ENCODE results near the gene MMADHC.
A peak's percentile ranks its signal among the peaks of the same experiment; 100 is the strongest.

MMADHC gene

DNA sequence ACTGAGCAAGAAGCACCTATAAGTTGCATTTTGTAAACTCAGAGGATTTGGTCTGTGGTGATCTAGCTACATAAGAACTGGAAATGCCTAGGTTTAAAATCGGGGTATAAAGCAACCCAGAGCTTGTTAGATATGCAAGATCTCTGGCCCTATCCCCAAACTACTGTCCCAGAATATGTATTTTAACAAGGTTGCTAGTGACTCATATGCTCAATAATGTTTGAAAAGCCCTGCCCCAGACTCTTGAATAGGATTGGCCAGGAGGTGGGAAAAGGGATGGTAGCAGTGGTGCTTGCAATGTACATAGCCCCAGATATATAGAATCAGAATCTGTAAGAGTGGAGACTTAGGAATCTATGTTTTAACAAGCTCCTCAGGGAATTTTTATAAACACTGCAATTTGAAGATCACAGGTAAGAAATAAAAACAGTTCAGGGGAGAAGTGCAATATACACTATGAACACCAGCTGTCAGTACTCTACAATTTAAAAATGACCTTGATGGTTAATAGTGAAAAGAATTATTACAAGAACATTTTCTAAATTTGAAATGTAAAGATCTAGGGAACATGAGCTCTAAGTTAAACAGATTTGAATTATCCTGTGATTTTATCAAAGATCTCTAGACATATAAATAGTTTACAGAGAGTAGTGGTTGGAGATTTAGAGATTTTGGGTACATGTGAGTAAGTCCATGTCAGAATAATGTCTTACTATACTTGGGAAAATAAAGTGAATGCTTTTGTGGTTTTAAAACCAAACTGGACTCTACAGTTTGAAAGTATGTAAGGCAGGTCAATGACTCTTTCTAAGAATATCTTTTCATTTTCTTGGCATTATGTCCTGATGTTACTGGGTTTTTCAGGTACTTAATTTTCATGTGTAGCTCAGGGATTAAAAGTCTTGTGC, 7.7 kb upstream of the MMADHC start:
- Histone ChIP-seq H3K4me3 (ENCODE audit: insufficient read depth in 1 of 2, low read depth in 1 of 2, low read length in 2 of 2) (no peak overlapping the region), H2AFZ (ENCODE audit: low read depth, low read length) (no peak overlapping the region), H2BK12ac (ENCODE audit: low read length in 2 of 2) (no peak overlapping the region), H3K9ac (ENCODE audit: low read length) (peak overlapping the region; percentile 31), H3K4ac (ENCODE audit: low read depth in 1 of 2, low read length in 2 of 2) (no peak overlapping the region), H3K18ac (ENCODE audit: low read depth in 1 of 2, low read length in 2 of 2) (no peak overlapping the region), H4K8ac (ENCODE audit: low read length) (no peak overlapping the region), H3K9me3 (ENCODE audit: control insufficient read depth, low read length) (peaks cover 1% of the 10 kb centered on the region), H3K4me2 (ENCODE audit: low read length, poor library complexity, severe bottlenecking) (no peak overlapping the region), H2BK15ac (ENCODE audit: low read depth, poor library complexity, severe bottlenecking) (no peak overlapping the region), H4K91ac (ENCODE audit: low read length) (no peak overlapping the region), H3K36me3 (ENCODE audit: control insufficient read depth in 1 of 2, insufficient read depth in 2 of 2, low read depth in 1 of 2, low read length in 2 of 2) (no peaks in the 10 kb centered on the region), H3K79me1 (replicated peaks; ENCODE audit: low read length, poor library complexity, severe bottlenecking) (peaks cover 3% of the 10 kb centered on the region), H2AK5ac (ENCODE audit: low read length, severe bottlenecking) (no peak overlapping the region), H2BK120ac (ENCODE audit: low read depth, low read length) (no peak overlapping the region), H3K27me3 (ENCODE audit: control insufficient read depth in 1 of 2, insufficient read depth in 1 of 2, low read length in 2 of 2) (no peaks in the 10 kb centered on the region), H3K23ac (ENCODE audit: low read length in 2 of 2) (no peak overlapping the region), H3K14ac (ENCODE audit: low read length in 2 of 2) (no peak overlapping the region), H2BK5ac (ENCODE audit: low read depth, low read length, poor library complexity, severe bottlenecking) (no peak overlapping the region), H3K27ac (ENCODE audit: low read length, poor library complexity, severe bottlenecking) (no peak overlapping the region), H3K4me1 (ENCODE audit: control insufficient read depth, insufficient read depth, low read depth, low read length) (peaks cover 5% of the 10 kb centered on the region)
- 86% methylated on average over 1 of the region's 1 CpG for WGBS
- DNase-seq: no peak

DNA sequence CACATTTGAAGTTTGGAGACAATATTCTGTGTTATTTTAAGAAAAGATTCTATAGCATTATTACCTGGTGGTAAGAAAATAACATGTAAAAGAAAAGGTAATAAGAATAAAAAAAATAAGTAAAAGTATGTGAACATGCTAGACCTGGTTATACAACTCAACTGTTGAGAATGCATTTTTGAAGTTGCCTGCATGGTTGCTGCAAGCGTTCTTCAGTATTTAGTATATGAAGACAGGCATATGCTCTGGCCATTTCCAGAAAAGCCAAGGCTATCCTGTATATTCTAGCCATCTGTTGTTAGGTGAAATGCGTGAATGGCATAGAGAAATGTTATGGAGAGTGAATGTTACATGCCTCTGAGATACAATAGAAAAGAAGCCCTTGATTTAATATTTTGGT, 6.8 kb upstream of the MMADHC start:
- Histone ChIP-seq H3K4me3 (ENCODE audit: insufficient read depth in 1 of 2, low read depth in 1 of 2, low read length in 2 of 2) (no peak overlapping the region), H2AK5ac (ENCODE audit: low read length, severe bottlenecking) (no peak overlapping the region), H2BK120ac (ENCODE audit: low read depth, low read length) (no peak overlapping the region), H3K4me1 (ENCODE audit: control insufficient read depth, insufficient read depth, low read depth, low read length) (peaks cover 5% of the 10 kb centered on the region), H3K23ac (ENCODE audit: low read length in 2 of 2) (no peak overlapping the region), H3K4me2 (ENCODE audit: low read length, poor library complexity, severe bottlenecking) (no peak overlapping the region), H4K8ac (ENCODE audit: low read length) (no peak overlapping the region), H2BK5ac (ENCODE audit: low read depth, low read length, poor library complexity, severe bottlenecking) (no peak overlapping the region), H3K79me1 (replicated peaks; ENCODE audit: low read length, poor library complexity, severe bottlenecking) (peaks cover 3% of the 10 kb centered on the region), H3K4ac (ENCODE audit: low read depth in 1 of 2, low read length in 2 of 2) (no peak overlapping the region), H3K14ac (ENCODE audit: low read length in 2 of 2) (no peak overlapping the region), H3K27me3 (ENCODE audit: control insufficient read depth in 1 of 2, insufficient read depth in 1 of 2, low read length in 2 of 2) (no peaks in the 10 kb centered on the region), H3K18ac (ENCODE audit: low read depth in 1 of 2, low read length in 2 of 2) (no peak overlapping the region), H3K36me3 (ENCODE audit: control insufficient read depth in 1 of 2, insufficient read depth in 2 of 2, low read depth in 1 of 2, low read length in 2 of 2) (no peaks in the 10 kb centered on the region), H3K9me3 (ENCODE audit: control insufficient read depth, low read length) (no peaks in the 10 kb centered on the region), H4K91ac (ENCODE audit: low read length) (no peak overlapping the region), H2AFZ (ENCODE audit: low read depth, low read length) (no peak overlapping the region), H3K27ac (ENCODE audit: low read length, poor library complexity, severe bottlenecking) (no peak overlapping the region), H2BK12ac (ENCODE audit: low read length in 2 of 2) (no peak overlapping the region), H3K9ac (ENCODE audit: low read length) (no peak overlapping the region), H2BK15ac (ENCODE audit: low read depth, poor library complexity, severe bottlenecking) (no peak overlapping the region)
- 98% methylated on average over 2 of the region's 2 CpGs for WGBS
- no peak for DNase-seq

DNA sequence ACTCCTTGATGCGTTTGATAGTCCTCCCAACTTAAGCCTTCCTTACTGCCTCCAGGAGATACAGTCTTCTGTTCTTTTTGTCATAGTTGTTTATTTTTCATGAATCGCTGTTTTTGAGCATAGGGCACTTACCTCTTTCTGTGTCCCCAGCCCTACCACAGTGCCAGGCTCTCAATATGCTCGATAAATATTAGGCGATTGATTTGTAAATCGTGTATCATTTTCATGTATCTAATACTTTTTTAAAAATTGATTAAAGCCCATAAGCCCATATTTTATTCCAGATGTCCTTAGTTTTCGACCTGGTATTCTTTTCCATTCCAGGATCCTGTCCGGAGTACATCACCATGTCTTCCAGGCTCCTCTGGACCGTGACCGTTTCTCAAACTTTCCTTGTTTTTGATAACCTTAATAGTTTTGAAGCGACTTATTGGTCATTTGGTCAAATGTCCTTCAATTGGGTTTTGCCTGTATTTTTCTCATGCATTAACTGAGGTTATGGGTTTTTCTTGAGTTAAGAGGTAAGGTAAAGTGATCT, 444 bp upstream of the MMADHC start:
- DNase-seq: no peak

DNA sequence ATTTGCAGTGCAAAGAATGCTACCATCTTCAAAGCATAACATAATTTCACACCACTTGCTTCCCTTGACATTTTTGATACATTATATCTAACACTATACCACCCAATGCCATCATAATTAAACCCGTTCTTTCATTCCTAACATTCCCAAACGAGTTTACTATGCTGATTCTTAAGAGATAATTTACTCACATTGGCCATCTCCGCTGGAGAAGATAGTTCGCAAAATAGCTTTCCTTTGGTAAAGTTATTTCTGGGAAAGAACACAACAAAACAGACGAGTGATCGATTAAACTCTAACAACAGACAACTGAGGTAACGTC, 716 bp downstream of the MMADHC start:
- H3K27ac ChIP-seq (ENCODE audit: low read length, poor library complexity, severe bottlenecking): peak overlapping the region; percentile 88
- H3K4ac ChIP-seq (ENCODE audit: low read depth in 1 of 2, low read length in 2 of 2): peak overlapping the region in 1 of 2 experiments; percentile 42
- H3K14ac ChIP-seq (ENCODE audit: low read length in 2 of 2): peak overlapping the region in 1 of 2 experiments; percentile 50
- H3K27me3 ChIP-seq (ENCODE audit: control insufficient read depth in 1 of 2, insufficient read depth in 1 of 2, low read length in 2 of 2): no peaks in the 10 kb centered on the region
- peak overlapping the region; percentile 9 for H3K4me2 ChIP-seq (ENCODE audit: low read length, poor library complexity, severe bottlenecking)
- no peak overlapping the region for H2BK12ac ChIP-seq (ENCODE audit: low read length in 2 of 2)
- peak overlapping the region; percentile 67 to 96 for H3K4me3 ChIP-seq (ENCODE audit: insufficient read depth in 1 of 2, low read depth in 1 of 2, low read length in 2 of 2)
- H3K4me1 ChIP-seq (ENCODE audit: control insufficient read depth, insufficient read depth, low read depth, low read length): no peaks in the 10 kb centered on the region
- H2AK5ac ChIP-seq (ENCODE audit: low read length, severe bottlenecking): no peak overlapping the region
- no peaks in the 10 kb centered on the region for H3K9me3 ChIP-seq (ENCODE audit: control insufficient read depth, low read length)
- no peak overlapping the region for H3K23ac ChIP-seq (ENCODE audit: low read length in 2 of 2)
- peaks cover 0 to 40% of the 10 kb centered on the region in 2 experiments for H3K36me3 ChIP-seq (ENCODE audit: control insufficient read depth in 1 of 2, insufficient read depth in 2 of 2, low read depth in 1 of 2, low read length in 2 of 2)
- 2% methylated on average over 6 of the region's 7 CpGs for WGBS
- no peak overlapping the region for H4K8ac ChIP-seq (ENCODE audit: low read length)
- no peaks in the 10 kb centered on the region for H3K79me1 ChIP-seq (replicated peaks; ENCODE audit: low read length, poor library complexity, severe bottlenecking)
- no peak overlapping the region for H4K91ac ChIP-seq (ENCODE audit: low read length)
- H3K18ac ChIP-seq (ENCODE audit: low read depth in 1 of 2, low read length in 2 of 2): peak overlapping the region; percentile 38 to 67
- no peak for DNase-seq
- H2BK15ac ChIP-seq (ENCODE audit: low read depth, poor library complexity, severe bottlenecking): no peak overlapping the region
- peak overlapping the region; percentile 51 for H2BK5ac ChIP-seq (ENCODE audit: low read depth, low read length, poor library complexity, severe bottlenecking)
- H2AFZ ChIP-seq (ENCODE audit: low read depth, low read length): peak overlapping the region; percentile 11
- peak overlapping the region; percentile 99 for H3K9ac ChIP-seq (ENCODE audit: low read length)
- H2BK120ac ChIP-seq (ENCODE audit: low read depth, low read length): no peak overlapping the region

More for the DNA sequence above, 444 bp upstream of the MMADHC start:
- peaks cover 0 to 28% of the 10 kb centered on the region in 2 experiments for H3K36me3 ChIP-seq (ENCODE audit: control insufficient read depth in 1 of 2, insufficient read depth in 2 of 2, low read depth in 1 of 2, low read length in 2 of 2)
- no peak overlapping the region for H3K4ac ChIP-seq (ENCODE audit: low read depth in 1 of 2, low read length in 2 of 2)
- no peak overlapping the region for H2BK12ac ChIP-seq (ENCODE audit: low read length in 2 of 2)
- H3K14ac ChIP-seq (ENCODE audit: low read length in 2 of 2): no peak overlapping the region
- no peak overlapping the region for H2BK5ac ChIP-seq (ENCODE audit: low read depth, low read length, poor library complexity, severe bottlenecking)
- no peak overlapping the region for H2AFZ ChIP-seq (ENCODE audit: low read depth, low read length)
- peak overlapping the region; percentile 99 for H3K9ac ChIP-seq (ENCODE audit: low read length)
- H3K9me3 ChIP-seq (ENCODE audit: control insufficient read depth, low read length): no peaks in the 10 kb centered on the region
- no peak overlapping the region for H2AK5ac ChIP-seq (ENCODE audit: low read length, severe bottlenecking)
- no peak overlapping the region for H3K27ac ChIP-seq (ENCODE audit: low read length, poor library complexity, severe bottlenecking)
- no peaks in the 10 kb centered on the region for H3K79me1 ChIP-seq (replicated peaks; ENCODE audit: low read length, poor library complexity, severe bottlenecking)
- H3K4me3 ChIP-seq (ENCODE audit: insufficient read depth in 1 of 2, low read depth in 1 of 2, low read length in 2 of 2): peak overlapping the region; percentile 67 to 96
- no peak overlapping the region for H4K8ac ChIP-seq (ENCODE audit: low read length)
- no peak overlapping the region for H2BK120ac ChIP-seq (ENCODE audit: low read depth, low read length)
- H4K91ac ChIP-seq (ENCODE audit: low read length): no peak overlapping the region
- no peaks in the 10 kb centered on the region for H3K4me1 ChIP-seq (ENCODE audit: control insufficient read depth, insufficient read depth, low read depth, low read length)
- no peak overlapping the region for H2BK15ac ChIP-seq (ENCODE audit: low read depth, poor library complexity, severe bottlenecking)
- WGBS: 58% methylated on average over 5 of the region's 10 CpGs
- no peaks in the 10 kb centered on the region for H3K27me3 ChIP-seq (ENCODE audit: control insufficient read depth in 1 of 2, insufficient read depth in 1 of 2, low read length in 2 of 2)
- no peak overlapping the region for H3K18ac ChIP-seq (ENCODE audit: low read depth in 1 of 2, low read length in 2 of 2)
- no peak overlapping the region for H3K23ac ChIP-seq (ENCODE audit: low read length in 2 of 2)
- peak overlapping the region; percentile 24 for H3K4me2 ChIP-seq (ENCODE audit: low read length, poor library complexity, severe bottlenecking)

Data from mesenchymal stem cell (in vitro differentiated cells and primary cell).